Activated CD4-positive, CD25-positive, alpha-beta regulatory T cell treated with anti-CD3 and anti-CD28 coated beads, Interleukin-2, amount 50 U/mL, for 72 hours (primary cell): ENCODE data around the gene DNAJC16.
"Not testable (repeated sequence)": the region's sequence is repeated elsewhere in the genome, so short reads cannot be mapped to it uniquely, and the experiment has no call there.

Experiments used
- DNase-seq: peaks from one replicate; pipeline ENCODE4 v3.0.0; 2021

The DNAJC16 gene

GRCh38 chr1:15584489-15585363 lies 58.1 kb downstream of the DNAJC16 start, which contains the start of gene AGMAT:
TSS of gene AGMAT (minus strand) at chr1:15585051. CDS start at chr1:15584967, 84 bp downstream.
- DNase-seq, result peak; percentile 70

- no peak for DNase-seq
Observed at GRCh38 chr1:15592285-15592684, 65.6 kb downstream of the DNAJC16 start.

- DNase-seq, result no peak
Observed at GRCh38 chr1:15595809-15596617, 69.4 kb downstream of the DNAJC16 start.

- no peak for DNase-seq
Observed at GRCh38 chr1:15598436-15598835, 71.8 kb downstream of the DNAJC16 start.

GRCh38 chr1:15603050-15603965 lies 76.7 kb downstream of the DNAJC16 start:
- peak; percentile 90 for DNase-seq

GRCh38 chr1:15603966-15604282 lies 77.3 kb downstream of the DNAJC16 start:
- DNase-seq, result not testable (repeated sequence)

- not testable (repeated sequence) for DNase-seq
Observed at GRCh38 chr1:15604400-15604799, 77.8 kb downstream of the DNAJC16 start.

- no peak for DNase-seq
Observed at GRCh38 chr1:15605398-15606383, 79.0 kb downstream of the DNAJC16 start.

- DNase-seq, result no peak
Observed at GRCh38 chr1:15609631-15610030, 83.0 kb downstream of the DNAJC16 start.

- DNase-seq, result no peak
Observed at GRCh38 chr1:15610167-15610566, 83.5 kb downstream of the DNAJC16 start.

GRCh38 chr1:15616373-15617172 lies 89.9 kb downstream of the DNAJC16 start:
- no peak for DNase-seq

GRCh38 chr1:15617173-15618076 lies 90.8 kb downstream of the DNAJC16 start, which contains the start of gene DDI2:
TSS of gene DDI2 (plus strand) at chr1:15617458. CDS start at chr1:15617671, 213 bp downstream.
- DNase-seq, result peak; percentile 92

- DNase-seq, result no peak
Observed at GRCh38 chr1:15618077-15618654, 91.5 kb downstream of the DNAJC16 start.

GRCh38 chr1:15618655-15619525 lies 92.2 kb downstream of the DNAJC16 start:
- DNase-seq, result no peak

- DNase-seq, result no peak
Observed at GRCh38 chr1:15620155-15620545, 93.5 kb downstream of the DNAJC16 start.

GRCh38 chr1:15620902-15621682 lies 94.4 kb downstream of the DNAJC16 start:
- DNase-seq, result no peak

GRCh38 chr1:15621975-15622374 lies 95.3 kb downstream of the DNAJC16 start:
- DNase-seq, result no peak
